CD4-positive, alpha-beta T cell treated with Interleukin-10 for 1 hour (primary cell): ENCODE measurements around the gene SNAP29.
"Not testable (repeated sequence)": the region's sequence is repeated elsewhere in the genome, so short reads cannot be mapped to it uniquely, and the experiment has no call there.

Experiments
- DNase-seq: peaks from one replicate; pipeline ENCODE4 v3.0.0-alpha.2; 2020

The SNAP29 gene

DNA sequence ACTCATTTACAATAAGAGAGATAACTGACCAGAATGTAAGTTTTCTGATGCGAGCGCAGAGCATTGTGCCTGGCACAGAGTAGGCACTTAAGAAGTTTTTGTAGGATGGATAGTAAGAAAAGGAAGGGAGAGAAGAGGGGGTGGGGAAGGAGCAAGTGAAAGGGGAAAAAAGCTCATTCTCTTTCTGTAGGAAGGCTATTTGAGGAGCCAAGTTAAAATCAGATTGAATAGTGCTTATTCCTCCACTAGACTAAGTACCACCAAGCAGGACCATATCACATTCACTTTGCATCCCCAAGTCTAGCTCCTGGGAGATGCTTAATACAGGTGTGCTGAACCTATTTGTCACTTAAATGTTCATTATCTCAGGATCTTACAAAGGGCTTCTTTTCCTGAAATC lies 44.3 kb downstream of the SNAP29 start:
- DNase-seq, result no peak

- no peak for DNase-seq
Observed at GRCh38 chr22:20904008-20904979, 45.5 kb downstream of the SNAP29 start.

GRCh38 chr22:20904980-20905355 lies 46.2 kb downstream of the SNAP29 start:
- no peak for DNase-seq

- no peak for DNase-seq
Observed at GRCh38 chr22:20905415-20906386, 46.9 kb downstream of the SNAP29 start.

GRCh38 chr22:20906387-20906767 lies 47.6 kb downstream of the SNAP29 start:
- DNase-seq, result no peak

DNA sequence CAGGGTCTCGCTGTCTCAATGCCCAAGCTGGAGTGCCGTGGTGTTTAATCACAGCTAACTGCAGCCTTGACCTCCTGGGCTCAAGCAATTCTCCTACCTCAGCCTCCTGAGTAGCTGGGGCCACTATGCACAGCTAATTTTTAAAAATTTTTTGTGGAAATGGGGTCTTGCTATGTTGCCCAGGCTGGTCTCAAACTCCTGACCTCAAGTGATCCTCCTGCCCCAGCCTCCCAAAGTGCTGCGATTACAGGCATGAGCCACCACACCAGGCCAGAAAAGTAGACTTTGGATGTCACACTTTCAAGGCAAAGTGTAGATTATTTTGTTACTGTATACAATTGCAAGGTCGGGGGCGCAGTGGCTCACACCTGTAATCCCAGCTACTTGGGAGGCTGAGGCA lies 49.9 kb downstream of the SNAP29 start:
- DNase-seq, result not testable (repeated sequence)

DNA sequence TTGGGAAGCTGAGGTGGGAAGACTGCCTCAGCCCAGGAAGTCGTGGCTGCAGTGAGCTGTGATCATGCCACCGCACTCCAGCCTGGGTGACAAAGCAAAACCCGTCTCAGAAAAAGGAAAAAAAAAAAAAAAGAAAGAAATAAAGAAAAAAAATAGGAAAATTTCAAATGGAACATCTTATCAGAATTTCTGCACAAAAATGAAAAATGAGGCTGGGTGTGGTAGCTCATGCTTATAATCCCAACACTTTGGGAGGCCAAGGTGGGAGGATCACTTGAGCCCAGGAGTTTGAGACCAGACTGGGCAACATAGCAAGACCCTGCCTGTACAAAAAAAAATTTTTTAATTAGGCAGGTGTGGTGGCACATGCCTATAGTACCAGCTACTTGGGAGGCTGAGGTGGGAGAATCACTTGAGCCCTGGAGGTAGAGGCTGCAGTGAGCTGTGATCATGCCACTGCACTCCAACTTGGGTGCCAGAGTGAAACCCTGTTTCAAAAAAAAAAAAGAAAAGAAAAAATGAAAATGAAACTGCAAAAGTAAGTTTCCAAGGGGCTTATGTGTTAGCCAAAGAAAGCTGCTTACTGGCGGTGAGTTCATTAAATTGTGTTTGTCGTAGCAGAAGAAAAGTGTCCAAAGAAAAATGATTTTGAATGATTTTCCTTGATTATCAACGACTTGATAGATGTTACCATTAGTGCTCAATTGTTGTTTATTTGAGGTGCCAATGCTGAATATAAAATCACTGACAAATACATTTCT lies 50.9 kb downstream of the SNAP29 start:
- DNase-seq, result no peak

GRCh38 chr22:20912494-20912893 lies 53.7 kb downstream of the SNAP29 start:
- DNase-seq, result no peak

DNA sequence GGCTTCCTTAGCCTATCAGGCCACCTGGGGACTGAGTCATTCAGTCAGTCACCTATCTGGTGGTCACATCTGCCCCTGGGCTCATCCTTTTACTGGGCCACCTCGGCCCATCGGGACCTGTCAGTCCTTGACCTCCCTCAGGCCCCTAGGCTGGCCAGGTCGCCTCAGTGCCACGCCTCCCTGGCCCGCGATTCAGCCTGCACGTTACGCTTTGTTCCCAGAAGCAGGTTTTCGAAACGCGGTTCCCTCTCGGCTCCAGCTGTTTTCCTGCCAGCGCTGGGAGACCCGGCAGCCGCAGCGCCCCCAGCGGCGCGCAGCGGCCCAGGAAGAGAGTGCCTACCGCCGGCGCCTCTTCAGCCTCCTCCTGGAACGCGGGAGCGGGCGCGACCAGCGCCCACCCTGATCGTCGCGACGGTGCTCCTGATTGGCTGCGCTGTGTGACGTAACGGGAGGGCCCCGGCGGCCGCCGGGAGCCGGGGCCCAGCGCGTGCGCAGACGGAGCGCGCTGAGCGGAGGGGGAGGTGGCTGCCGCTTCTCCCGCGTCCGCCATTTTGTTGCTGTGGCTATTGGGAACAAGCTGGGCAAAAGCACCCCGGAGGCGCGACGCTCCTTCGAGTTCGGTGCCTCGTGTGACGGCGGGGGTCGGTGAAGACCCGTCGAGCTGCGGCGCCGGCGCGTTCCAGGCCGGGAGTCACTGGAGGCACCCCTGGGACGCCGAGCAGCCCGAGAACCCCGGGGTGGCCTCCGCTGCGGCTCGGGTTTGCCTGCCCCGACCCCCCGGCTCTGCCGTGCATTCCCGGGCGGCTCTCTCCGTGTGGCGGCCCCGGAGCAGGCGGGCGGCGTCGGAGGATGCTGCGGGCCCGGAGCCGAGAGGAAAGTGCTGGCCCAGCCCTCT lies 58.4 kb downstream of the SNAP29 start, which contains the start of gene CRKL:
Gene CRKL, plus strand, starts transcription at position 492 of the 895 bp plus-strand sequence. CDS start 528 bp downstream, outside the sequence.
- peak; percentile 97 for DNase-seq

DNA sequence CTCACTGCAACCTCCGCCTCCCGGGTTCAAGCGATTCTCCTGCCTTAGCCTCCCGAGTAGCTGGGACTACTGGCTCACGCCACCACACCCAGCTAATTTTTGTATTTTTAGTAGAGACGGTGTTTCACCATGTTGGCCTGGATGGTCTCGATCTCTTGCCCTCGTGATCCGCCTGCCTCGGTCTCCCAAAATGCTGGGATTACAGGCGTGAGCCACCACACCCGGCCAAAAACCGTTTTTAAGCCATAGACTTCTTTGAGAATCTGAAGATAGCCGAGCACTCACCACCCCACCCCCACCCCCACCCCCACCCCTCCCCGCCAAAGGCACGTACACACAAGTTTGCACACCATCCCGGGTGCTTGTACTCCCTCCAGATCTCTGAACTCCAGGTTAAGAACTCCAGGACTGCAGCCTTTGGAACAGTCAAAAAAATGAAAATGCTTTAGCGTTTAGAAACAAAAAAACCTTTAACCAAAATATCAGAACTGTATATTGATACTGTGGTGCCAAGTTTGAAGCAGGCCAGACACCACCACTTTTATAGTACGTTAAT lies 59.9 kb downstream of the SNAP29 start:
- no peak for DNase-seq

DNA sequence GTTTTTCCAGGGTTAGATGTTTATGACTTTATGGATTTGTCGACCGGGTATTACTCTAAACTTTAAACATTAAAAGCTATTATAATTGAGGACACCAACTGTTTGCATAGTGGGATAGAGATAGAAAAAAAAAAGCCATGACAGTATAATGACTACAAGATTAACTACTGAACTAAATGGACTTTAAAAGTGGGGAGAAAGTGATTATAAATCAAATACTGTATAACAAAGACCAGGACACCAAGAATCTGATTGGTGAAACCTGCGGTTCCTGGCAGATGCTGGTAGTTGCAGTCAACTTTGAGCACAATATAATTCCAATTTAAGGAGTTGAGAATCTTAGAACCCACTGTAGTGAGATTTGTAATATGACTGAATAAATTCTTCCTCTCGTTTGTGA lies 60.9 kb downstream of the SNAP29 start:
- no peak for DNase-seq

- no peak for DNase-seq
Observed at GRCh38 chr22:20920881-20921203, 62.0 kb downstream of the SNAP29 start.

DNA sequence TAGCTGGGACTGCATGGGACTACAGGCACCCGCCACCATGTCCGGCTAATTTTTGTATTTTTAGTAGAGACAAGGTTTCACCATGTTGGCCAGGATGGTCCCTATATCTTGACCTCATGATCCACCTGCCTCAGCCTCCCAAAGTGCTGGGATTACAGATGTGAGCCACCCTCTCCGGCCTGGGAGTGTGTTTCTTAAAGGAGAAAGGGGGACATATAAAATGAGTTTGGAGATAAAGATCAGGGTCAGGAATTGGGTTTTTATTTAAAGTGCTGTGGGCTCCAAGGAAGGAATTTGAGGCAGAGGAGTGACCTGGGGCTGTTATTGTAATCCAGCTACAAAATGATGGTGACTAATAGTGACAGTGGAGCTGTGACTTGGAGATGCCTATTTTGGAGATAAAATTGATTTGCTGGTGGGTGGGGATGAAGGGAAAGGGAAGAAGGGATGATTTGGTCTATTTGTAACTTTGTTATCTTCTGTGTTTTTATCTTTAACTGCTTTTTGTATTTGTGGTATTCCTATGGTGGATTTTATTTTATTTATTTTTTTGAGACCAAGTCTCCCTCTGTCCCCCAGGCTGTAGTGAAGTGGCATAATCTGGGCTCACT lies 63.4 kb downstream of the SNAP29 start:
- DNase-seq, result no peak

- DNase-seq, result no peak
Observed at GRCh38 chr22:20926243-20926642, 67.4 kb downstream of the SNAP29 start.

DNA sequence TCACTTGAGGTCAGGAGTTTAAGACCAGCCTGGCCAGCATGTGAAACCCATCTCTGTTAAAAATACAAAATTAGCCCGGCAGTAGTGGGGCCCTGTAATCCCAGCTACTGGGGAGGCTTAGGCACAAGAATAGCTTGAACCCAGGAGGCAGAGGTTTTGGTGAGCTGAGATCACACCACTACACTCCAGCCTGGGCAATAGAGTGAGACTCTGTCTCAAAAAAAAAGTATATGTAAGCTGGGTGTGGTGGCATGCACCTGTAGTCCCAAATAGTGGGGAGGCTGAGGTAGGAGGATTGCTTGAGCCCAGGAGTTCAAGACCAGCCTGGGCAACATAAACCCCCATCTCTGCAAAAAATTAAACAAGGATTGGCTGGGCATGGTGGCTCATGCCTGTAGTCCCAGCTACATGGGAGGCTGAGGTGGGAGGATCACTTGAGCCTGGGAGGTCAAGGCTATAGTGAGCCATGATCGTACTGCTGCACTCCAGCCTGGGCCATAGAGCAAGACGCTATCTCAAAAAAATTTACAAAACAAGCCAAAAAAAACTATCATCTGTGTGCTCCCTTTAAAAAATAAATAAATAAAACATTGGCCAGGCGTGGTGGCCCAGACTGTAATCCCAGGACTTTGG lies 69.2 kb downstream of the SNAP29 start:
- no peak for DNase-seq

- no peak for DNase-seq
Observed at GRCh38 chr22:20928573-20928967, 69.8 kb downstream of the SNAP29 start.

- no peak for DNase-seq
Observed at GRCh38 chr22:20930004-20930403, 71.2 kb downstream of the SNAP29 start.

- not testable (repeated sequence) for DNase-seq
Observed at GRCh38 chr22:20930435-20930834, 71.6 kb downstream of the SNAP29 start.

- no peak for DNase-seq
Observed at GRCh38 chr22:20931126-20931654, 72.4 kb downstream of the SNAP29 start.

- no peak for DNase-seq
Observed at GRCh38 chr22:20933910-20934309, 75.1 kb downstream of the SNAP29 start.
